ENCODE measurements around the gene CATSPERD.

DNA sequence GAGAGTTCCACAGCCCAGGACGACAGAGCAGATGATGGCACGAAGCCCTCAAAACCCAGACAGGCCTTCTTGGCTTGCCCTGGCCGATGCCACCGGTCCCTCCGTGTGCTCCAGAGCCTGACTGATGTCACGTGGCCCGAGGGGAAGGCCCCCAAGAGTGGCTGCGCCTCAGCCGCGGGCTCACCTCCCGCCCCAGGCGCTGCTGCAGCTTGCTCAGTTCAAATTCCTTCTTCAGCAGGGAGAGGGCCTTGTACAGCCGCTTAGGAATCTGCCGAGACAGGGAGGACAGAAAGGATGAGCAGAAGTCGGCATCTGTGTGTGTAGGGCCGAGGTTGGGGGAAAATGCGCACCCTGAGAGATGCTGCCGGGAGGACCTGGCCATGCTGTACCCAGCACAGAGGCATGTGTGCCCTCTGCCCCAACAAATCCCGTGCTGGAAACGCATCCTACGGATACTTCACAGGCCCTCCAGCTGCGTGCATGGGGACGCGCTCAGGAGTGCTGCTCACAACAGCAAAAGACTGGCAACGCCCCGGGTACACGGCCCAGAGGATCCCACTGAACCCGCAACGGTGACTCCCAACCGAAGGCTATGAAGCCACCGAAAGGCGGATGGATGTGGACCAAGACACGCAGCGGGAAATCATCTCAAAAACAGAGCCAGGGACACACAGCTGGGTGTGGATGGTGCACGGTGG, 13.4 kb upstream of the CATSPERD start:
- TF ChIP-seq, protein P1, sequence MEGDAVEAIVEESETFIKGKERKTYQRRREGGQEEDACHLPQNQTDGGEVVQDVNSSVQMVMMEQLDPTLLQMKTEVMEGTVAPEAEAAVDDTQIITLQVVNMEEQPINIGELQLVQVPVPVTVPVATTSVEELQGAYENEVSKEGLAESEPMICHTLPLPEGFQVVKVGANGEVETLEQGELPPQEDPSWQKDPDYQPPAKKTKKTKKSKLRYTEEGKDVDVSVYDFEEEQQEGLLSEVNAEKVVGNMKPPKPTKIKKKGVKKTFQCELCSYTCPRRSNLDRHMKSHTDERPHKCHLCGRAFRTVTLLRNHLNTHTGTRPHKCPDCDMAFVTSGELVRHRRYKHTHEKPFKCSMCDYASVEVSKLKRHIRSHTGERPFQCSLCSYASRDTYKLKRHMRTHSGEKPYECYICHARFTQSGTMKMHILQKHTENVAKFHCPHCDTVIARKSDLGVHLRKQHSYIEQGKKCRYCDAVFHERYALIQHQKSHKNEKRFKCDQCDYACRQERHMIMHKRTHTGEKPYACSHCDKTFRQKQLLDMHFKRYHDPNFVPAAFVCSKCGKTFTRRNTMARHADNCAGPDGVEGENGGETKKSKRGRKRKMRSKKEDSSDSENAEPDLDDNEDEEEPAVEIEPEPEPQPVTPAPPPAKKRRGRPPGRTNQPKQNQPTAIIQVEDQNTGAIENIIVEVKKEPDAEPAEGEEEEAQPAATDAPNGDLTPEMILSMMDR (IDR thresholded peaks at IDR 0.05; ENCODE audit: low read depth, low read length): no peak
- TF ChIP-seq POLR2A (IDR thresholded peaks at IDR 0.05; ENCODE audit: extremely low read depth, insufficient read length): no peak
- TF ChIP-seq MYC (IDR thresholded peaks at IDR 0.05; ENCODE audit: low read depth, low read length): no peak
